DMS153 treated with DMSO at 0.1 percent for 48 hours (cell line): Measurements from ENCODE around the gene ROGDI.
"Not testable (repeated sequence)": the region's sequence is repeated elsewhere in the genome, so short reads cannot be mapped to it uniquely, and the experiment has no call there.

Experiments used
- DNase-seq: peaks from one replicate; lab custom pipeline; 2025; ENCODE audit not compliant: unreplicated experiment; lab: John Stamatoyannopoulos, UW

Gene ROGDI

DNA sequence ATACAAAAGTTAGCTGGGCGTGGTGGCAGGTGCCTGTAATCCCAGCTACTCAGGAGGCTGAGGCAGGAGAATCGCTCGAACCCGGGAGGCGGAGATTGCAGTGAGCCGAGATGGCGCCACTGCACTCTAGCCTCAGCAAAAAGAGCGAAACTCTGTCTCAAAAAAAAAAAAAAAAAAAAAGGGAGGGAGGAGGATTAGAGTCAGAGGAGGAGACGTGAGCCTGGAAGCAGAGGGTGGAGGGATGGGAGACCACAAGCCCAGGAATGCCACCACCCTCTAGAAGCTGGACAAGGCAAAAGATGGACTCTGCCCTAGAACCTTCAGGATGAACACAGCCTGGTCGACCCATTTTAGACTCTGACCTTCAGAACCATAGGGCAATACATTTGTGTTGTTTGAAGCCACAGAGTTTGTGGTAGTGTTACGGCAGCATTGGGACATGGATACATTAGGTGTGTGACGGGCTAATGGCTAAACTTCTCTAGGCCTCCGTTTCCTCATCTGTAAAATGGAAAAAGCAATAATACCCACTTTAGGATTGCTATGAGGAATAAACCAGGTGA lies 9.4 kb downstream of the ROGDI start:
- DNase-seq = no peak

DNA sequence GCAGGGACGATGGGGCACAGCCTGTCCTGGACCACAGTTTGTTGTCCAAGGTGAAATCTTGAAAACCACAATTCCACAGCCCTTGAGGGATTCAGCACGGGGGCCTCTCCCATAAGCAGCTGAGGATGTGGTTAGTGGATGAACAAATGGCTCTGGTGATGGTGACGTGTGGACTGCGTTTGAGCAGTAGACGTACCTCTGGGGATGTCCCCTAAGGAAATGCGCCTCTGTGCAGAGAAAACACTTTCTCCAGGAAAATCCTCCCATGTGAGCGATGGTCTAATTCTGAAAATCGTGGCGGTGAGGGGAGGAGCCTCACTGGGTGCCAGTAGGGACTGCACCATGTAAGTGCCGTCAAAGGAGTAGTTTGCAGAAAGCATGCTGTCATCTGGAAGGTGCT lies 11.6 kb downstream of the ROGDI start:
- DNase-seq = no peak

DNA sequence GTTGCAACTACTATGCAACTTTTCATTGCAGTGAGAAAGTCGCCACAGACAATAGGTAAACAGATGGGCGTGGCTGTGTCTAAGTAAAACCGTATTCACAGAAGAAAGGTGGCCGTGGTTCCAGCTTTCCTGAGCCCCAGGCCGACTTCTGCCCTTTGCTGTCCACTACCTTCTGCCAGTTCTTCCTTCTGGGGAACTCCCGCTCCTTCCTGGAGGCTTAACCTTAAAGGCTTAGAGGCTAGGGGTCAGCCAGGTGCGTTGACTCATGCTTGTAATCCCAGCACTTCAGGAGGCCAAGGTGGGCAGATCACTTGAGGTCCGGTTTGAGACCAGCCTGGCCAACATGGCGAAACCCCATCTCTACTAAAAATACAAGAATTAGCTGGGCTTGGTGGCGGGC lies 12.2 kb downstream of the ROGDI start:
- no peak for DNase-seq

- DNase-seq = no peak
Observed at GRCh38 chr16:4788910-4789309, 13.5 kb downstream of the ROGDI start.

DNA sequence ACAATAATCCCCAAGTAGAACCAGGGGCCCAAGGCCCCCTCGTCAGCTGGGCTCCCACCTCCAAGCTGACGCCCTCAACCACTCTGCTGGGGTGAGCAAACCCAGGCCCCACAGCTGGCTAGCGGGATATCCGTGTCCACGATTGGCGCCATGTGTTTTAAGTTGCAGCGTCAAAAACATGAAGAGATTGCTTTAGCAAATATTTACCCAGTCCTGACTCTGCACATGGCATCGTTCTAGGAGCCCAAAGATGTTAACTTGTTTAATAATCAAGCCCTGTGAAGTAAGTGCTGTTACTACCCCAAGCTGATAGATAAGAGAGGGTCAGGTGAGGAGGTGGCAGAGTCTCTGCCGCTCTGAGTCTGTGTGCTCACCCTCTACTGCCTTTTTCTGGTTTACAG lies 13.9 kb downstream of the ROGDI start:
- DNase-seq = no peak

DNA sequence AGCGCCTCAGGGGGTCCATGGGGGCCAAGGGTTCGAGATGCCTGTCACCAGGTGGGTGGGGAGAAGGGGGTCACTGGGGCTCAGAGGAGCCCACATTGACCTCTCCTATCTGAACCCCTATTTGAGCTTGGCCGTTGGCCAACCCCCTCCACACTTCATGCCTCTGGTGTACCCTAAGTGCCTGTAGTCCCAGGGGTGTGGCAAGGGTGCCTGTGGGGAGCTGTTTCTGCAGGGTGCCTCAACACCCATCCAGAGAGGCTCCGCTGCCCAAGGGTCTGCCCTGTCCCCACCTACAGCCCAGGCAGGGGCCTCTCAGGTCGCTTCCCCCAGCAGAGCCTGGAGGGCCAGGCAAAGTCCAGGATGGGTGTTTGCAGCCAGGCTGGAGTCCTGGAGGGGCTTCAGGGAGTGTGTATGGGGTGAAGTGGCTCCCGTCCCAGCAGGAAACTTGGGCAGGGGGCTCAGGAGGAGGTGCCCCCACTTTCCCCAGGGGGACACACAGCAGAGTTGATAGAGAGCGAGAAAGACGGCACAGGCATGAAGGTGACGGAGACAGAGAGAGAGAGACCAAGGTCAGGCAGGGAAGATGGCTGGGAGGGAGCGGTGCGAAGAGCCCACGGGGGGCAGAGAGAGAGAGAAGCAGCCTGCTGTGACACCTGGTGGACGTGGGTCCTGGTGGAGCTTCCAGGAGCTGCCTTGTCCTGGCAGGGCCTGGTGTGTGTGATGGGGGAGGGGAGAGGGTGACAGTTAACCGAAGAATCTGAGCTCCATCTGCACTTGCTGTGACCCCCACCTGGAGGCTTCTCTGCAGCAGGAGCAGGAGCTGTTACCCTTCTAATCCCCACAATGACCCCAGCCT lies 14.6 kb downstream of the ROGDI start, which contains the start of gene SEPTIN12:
Gene SEPTIN12 (minus strand): TSS at position 719 of the 856 bp plus-strand sequence. CDS start 700 bp downstream, at position 19.
- no peak for DNase-seq

DNA sequence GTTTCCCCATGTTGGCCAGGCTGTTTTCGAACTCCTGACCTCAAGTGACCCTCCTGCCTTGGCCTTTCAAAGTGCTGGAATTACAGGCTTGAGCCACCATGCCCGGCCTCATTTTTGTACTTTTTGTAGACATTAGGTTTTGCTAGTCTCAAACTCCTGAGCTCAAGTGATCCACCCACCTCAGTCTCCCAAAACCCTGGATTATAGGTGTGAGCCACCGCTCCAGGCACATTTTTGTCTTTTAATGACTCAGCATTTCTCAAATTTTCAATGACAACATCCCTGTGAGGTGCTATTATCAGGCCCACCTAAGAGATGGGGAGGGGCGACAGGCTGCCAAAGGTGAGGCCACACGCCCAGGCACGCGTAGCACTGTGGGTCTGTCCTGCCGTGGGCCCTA lies 15.4 kb downstream of the ROGDI start:
- no peak for DNase-seq

DNA sequence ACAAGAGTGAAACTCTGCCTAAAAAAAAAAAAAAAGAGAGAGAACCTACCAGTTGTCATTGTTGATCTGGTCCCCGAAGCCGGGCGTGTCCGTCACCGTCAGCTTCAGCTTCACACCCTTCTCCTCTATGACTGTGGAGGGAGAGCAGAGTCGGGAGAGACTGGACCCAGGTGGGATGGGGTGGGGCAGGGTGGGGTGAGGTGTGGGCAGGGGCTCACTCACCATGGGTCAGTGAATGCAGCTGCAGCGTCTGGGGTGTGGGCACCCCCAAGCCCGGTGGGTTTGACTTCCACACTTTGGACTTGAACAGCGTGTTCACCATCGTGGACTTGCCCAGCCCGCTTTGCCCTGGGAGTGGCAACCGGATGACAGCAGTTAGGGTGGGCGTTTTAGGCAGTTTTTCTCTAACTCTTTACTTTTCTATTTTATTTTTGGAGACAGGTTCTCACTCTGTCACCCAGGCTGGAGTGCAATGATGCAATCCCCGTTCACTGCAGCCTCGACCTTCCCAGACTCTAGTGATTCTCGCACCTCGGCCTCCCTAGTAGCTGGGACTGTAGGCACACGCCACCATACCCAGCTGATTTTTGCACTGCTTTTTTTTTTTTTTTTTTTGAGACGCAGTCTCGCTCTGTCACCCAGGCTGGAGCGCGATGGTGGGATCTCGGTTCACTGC lies 16.5 kb downstream of the ROGDI start:
- no peak for DNase-seq

DNA sequence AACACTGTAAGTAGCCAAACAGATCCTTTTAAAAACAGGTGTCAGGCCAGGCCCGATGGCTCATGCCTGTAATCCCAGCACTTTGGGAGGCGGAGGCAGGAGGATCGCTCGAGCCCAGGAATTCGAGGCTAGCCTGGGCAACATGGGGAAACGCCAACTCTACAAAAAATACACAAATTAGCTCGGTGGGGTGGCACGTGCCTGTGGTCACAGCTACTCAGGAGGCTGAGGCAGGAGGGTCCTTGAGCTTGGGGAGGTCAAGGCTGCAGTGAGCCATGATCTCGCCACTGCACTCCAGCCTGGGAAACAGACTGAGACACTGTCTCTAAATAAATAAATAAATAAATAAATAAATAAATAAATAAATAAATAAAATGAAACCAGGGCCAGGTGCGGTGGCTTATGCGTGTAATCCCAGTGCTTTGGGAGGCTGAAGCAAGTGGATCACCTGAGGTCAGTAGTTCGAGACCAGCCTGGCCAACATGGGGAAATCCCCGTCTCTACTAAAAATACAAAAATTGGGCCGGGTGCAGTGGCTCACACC lies 17.9 kb downstream of the ROGDI start:
- not testable (repeated sequence) for DNase-seq

- no peak for DNase-seq
Observed at GRCh38 chr16:4783951-4784336, 18.5 kb downstream of the ROGDI start.

DNA sequence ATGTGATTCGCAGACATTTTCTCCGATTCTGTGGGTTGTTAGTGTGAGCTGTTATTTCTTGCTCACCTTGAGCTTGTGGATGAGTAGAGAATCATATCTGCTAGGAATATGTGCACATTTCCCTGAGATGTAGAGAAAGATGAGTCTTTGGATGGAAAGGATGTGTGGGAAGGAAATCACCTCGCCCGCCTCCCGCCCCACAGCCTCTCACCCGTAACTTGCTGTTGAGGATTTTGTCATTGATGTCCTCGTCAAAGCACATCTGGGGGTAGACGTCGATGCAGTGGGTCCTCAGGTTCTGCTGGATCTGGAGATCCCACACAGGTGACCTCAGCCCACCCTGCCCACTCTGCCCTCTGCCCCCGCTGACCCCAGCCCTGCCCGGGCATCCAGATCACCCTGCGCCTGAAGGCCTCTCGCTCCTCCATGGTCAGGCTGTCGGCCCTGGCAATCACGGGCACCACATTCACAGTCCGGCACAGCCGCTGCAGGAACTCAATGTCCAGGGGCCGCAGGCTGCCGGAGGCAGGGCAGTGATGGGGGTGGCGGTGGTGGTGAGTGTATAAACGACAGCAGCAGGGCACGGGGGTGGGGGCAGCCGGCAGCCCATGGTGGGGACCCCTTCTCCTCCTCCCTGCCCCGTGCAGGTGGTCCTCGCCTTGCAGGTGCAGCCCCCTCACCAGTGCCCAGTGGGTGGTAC lies 19.0 kb downstream of the ROGDI start:
- no peak for DNase-seq

DNA sequence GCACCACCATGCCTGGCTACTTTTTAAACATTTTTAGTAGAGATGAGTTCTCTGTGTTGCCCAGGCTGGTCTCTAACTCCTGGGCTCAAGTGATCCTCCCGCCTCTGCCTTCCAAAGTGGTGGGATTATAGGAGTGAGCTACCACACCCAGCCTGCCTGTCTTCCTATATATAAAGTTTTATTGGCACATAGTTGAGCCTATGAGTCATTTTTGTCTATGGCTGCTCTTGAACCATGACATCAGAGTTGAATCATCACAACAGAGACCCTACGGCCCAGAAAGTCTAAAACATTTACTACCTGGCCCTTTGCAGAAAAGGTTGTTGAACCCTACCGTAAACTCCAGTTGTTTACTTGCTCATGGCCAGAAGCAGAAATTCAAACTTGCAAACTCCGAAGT lies 22.2 kb downstream of the ROGDI start:
- DNase-seq = no peak

DNA sequence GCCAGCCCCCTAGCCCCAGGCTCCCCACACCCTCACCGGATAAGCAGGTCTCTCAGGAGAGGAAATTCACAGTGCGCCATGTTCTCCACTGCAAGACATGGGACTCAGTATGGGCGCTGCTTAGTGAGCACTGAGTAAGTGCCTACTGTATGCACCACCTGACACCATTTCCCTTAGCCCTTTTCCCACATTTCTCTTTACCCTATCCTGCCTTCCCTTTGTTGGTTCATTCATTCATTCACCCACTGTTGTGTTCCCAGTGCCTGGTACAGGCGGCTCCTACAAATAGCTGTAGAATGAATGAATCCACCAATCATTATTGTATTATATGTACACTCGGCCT lies 24.4 kb downstream of the ROGDI start:
- no peak for DNase-seq

GRCh38 chr16:4777339-4778049 lies 24.9 kb downstream of the ROGDI start:
- DNase-seq = no peak

DNA sequence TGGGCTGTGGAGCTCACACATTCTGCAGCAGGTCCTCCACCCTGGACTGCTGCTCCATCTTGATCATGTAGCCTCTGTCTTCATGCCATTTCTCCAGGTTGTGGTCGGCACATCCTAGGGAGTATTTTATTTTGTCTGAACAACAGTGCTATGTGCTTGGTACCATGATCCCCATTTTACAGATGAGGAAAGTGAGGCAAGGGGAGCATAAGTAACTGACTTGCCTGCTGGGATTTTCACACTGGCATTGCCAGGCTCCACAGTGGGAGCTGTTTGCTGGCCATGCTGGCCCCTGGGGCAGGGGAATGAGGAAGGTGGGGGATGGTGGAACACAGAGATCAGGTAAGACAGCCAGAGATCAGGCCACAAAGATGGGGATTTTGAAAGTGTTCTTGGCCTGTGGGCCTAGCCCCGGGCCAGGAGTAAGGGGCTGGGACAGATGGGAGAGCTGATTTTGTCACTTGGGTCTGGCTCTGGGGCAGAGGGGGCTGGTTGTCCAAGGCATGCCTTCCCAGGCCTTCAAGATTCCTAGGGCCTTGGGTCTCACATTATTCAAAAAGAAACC lies 26.2 kb downstream of the ROGDI start:
- no peak for DNase-seq

GRCh38 chr16:4775005-4775404 lies 27.4 kb downstream of the ROGDI start:
- DNase-seq = no peak

DNA sequence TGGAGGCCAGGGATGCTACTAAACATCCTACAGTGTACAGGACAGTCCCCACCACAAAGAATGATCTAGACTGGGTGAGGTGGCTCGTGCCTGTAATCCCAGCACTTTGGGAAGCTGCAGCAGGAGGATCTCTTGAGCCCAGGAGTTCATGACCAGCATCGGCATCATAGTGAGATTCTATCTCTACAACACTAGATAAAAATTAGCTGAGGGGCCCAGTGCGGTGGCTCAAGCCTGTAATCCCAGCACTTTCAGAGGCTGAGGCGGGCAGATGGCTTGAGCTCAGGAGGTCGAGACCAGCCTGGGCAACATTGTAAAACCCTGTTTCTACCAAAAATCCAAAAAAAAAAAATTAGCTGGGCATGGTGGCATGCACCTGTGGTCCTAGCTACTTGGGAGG lies 30.1 kb downstream of the ROGDI start:
- no peak for DNase-seq

- no peak for DNase-seq
Observed at GRCh38 chr16:4771646-4772045, 30.8 kb downstream of the ROGDI start.

- no peak for DNase-seq
Observed at GRCh38 chr16:4769306-4769638, 33.2 kb downstream of the ROGDI start.

- DNase-seq = peak; percentile 89
Observed at GRCh38 chr16:4768549-4769305, 33.7 kb downstream of the ROGDI start.
